Measurements from ENCODE around the gene ZNF577.
"Not testable (repeated sequence)": the region's sequence is repeated elsewhere in the genome, so short reads cannot be mapped to it uniquely, and the experiment has no call there.

The ZNF577 gene

GRCh38 chr19:51887522-51888498 lies at the start of gene ZNF577:
Gene ZNF577, minus strand, starts transcription at chr19:51887951. Its CDS starts 7,569 bp downstream, at chr19:51880382.
- Mint-ChIP-seq H3K27me3 (no peaks in the 10 kb centered on the region), H3K27ac (ENCODE audit: low read depth) (peak within 1 kb of the TSS; percentile 87), H3K4me1 (no peaks in the 10 kb centered on the region), H3K36me3 (ENCODE audit: insufficient read depth) (peaks cover 23% of the 10 kb centered on the region), H3K4me3 (peak within 1 kb of the TSS; percentile 74), H3K9me3 (peaks cover 22% of the 10 kb centered on the region)
- ATAC-seq (replicated peaks; ENCODE audit: extremely low read depth, poor library complexity, severe bottlenecking) (peak; percentile 40), DNase-seq (ENCODE audit: low spot score in 2 of 2) (peak in 1 of 2 donors; percentile 27)

GRCh38 chr19:51931921-51932320 lies 44.2 kb upstream of the ZNF577 start:
- no peaks in the 10 kb centered on the region for H3K27me3 Mint-ChIP-seq
- no peak overlapping the region for H3K4me3 Mint-ChIP-seq
- peaks cover 28% of the 10 kb centered on the region for H3K9me3 Mint-ChIP-seq
- no peak overlapping the region for H3K27ac Mint-ChIP-seq (ENCODE audit: low read depth)
- peaks cover 23% of the 10 kb centered on the region for H3K4me1 Mint-ChIP-seq
- no peak for DNase-seq (ENCODE audit: low spot score in 2 of 2)
- ATAC-seq (replicated peaks; ENCODE audit: extremely low read depth, poor library complexity, severe bottlenecking) = no peak
- peaks cover 37% of the 10 kb centered on the region for H3K36me3 Mint-ChIP-seq (ENCODE audit: insufficient read depth)

GRCh38 chr19:51927859-51928258 lies 40.1 kb upstream of the ZNF577 start:
- no peaks in the 10 kb centered on the region for H3K27me3 Mint-ChIP-seq
- no peak for ATAC-seq (replicated peaks; ENCODE audit: extremely low read depth, poor library complexity, severe bottlenecking)
- H3K9me3 Mint-ChIP-seq = peaks cover 27% of the 10 kb centered on the region
- H3K27ac Mint-ChIP-seq (ENCODE audit: low read depth) = peak overlapping the region; percentile 91
- H3K36me3 Mint-ChIP-seq (ENCODE audit: insufficient read depth) = peaks cover 20% of the 10 kb centered on the region
- peak overlapping the region; percentile 97 for H3K4me3 Mint-ChIP-seq
- DNase-seq (ENCODE audit: low spot score in 2 of 2) = no peak
- H3K4me1 Mint-ChIP-seq = peaks cover 30% of the 10 kb centered on the region

GRCh38 chr19:51926784-51927741 lies 39.3 kb upstream of the ZNF577 start, which contains the start of gene ZNF613:
Gene ZNF613, plus strand, starts transcription at chr19:51927472. Its CDS starts 8,749 bp downstream, at chr19:51936221.
- Mint-ChIP-seq H3K9me3 (peaks cover 26% of the 10 kb centered on the region), H3K36me3 (ENCODE audit: insufficient read depth) (peaks cover 16% of the 10 kb centered on the region), H3K4me3 (peak within 1 kb of the TSS; percentile 97), H3K27ac (ENCODE audit: low read depth) (peak within 1 kb of the TSS; percentile 91), H3K4me1 (peaks cover 30% of the 10 kb centered on the region), H3K27me3 (no peaks in the 10 kb centered on the region)
- ATAC-seq (replicated peaks; ENCODE audit: extremely low read depth, poor library complexity, severe bottlenecking) (peak; percentile 78), DNase-seq (ENCODE audit: low spot score in 2 of 2) (peak; percentile 70 to 79)

- Mint-ChIP-seq H3K4me3 (peak overlapping the region; percentile 97), H3K27ac (ENCODE audit: low read depth) (peak overlapping the region; percentile 91), H3K4me1 (peaks cover 25% of the 10 kb centered on the region), H3K36me3 (ENCODE audit: insufficient read depth) (peaks cover 12% of the 10 kb centered on the region), H3K9me3 (peaks cover 20% of the 10 kb centered on the region), H3K27me3 (no peaks in the 10 kb centered on the region)
- no peak for DNase-seq (ENCODE audit: low spot score in 2 of 2)
- no peak for ATAC-seq (replicated peaks; ENCODE audit: extremely low read depth, poor library complexity, severe bottlenecking)
These were observed 38.7 kb upstream of the ZNF577 start for GRCh38 chr19:51926426-51926783.

GRCh38 chr19:51921949-51922348 lies 34.2 kb upstream of the ZNF577 start:
- Mint-ChIP-seq H3K9me3 (peaks cover 29% of the 10 kb centered on the region), H3K36me3 (ENCODE audit: insufficient read depth) (peaks cover 1% of the 10 kb centered on the region), H3K27ac (ENCODE audit: low read depth) (no peak overlapping the region), H3K27me3 (no peaks in the 10 kb centered on the region), H3K4me3 (no peak overlapping the region), H3K4me1 (peaks cover 7% of the 10 kb centered on the region)
- no peak for ATAC-seq (replicated peaks; ENCODE audit: extremely low read depth, poor library complexity, severe bottlenecking)
- DNase-seq (ENCODE audit: low spot score in 2 of 2) = no peak

- H3K9me3 Mint-ChIP-seq = peaks cover 31% of the 10 kb centered on the region
- peaks cover 1% of the 10 kb centered on the region for H3K36me3 Mint-ChIP-seq (ENCODE audit: insufficient read depth)
- H3K4me3 Mint-ChIP-seq = no peak overlapping the region
- ATAC-seq (replicated peaks; ENCODE audit: extremely low read depth, poor library complexity, severe bottlenecking) (no peak), DNase-seq (ENCODE audit: low spot score in 2 of 2) (no peak)
- H3K27ac Mint-ChIP-seq (ENCODE audit: low read depth) = no peak overlapping the region
- no peaks in the 10 kb centered on the region for H3K27me3 Mint-ChIP-seq
- no peaks in the 10 kb centered on the region for H3K4me1 Mint-ChIP-seq
These were observed 31.9 kb upstream of the ZNF577 start for GRCh38 chr19:51919606-51920005.

- no peak overlapping the region for H3K4me3 Mint-ChIP-seq
- no peak overlapping the region for H3K27ac Mint-ChIP-seq (ENCODE audit: low read depth)
- H3K36me3 Mint-ChIP-seq (ENCODE audit: insufficient read depth) = no peaks in the 10 kb centered on the region
- no peak for DNase-seq (ENCODE audit: low spot score in 2 of 2)
- H3K27me3 Mint-ChIP-seq = no peaks in the 10 kb centered on the region
- H3K4me1 Mint-ChIP-seq = no peaks in the 10 kb centered on the region
- H3K9me3 Mint-ChIP-seq = peaks cover 40% of the 10 kb centered on the region
- ATAC-seq (replicated peaks; ENCODE audit: extremely low read depth, poor library complexity, severe bottlenecking) = no peak
These were observed 28.4 kb upstream of the ZNF577 start for GRCh38 chr19:51916167-51916566.

GRCh38 chr19:51915324-51915867 lies 27.6 kb upstream of the ZNF577 start:
- ATAC-seq (replicated peaks; ENCODE audit: extremely low read depth, poor library complexity, severe bottlenecking) = no peak
- Mint-ChIP-seq H3K27me3 (no peaks in the 10 kb centered on the region), H3K9me3 (peaks cover 35% of the 10 kb centered on the region), H3K27ac (ENCODE audit: low read depth) (no peak overlapping the region), H3K36me3 (ENCODE audit: insufficient read depth) (no peaks in the 10 kb centered on the region), H3K4me3 (no peak overlapping the region), H3K4me1 (no peaks in the 10 kb centered on the region)
- no peak for DNase-seq (ENCODE audit: low spot score in 2 of 2)

- ATAC-seq (replicated peaks; ENCODE audit: extremely low read depth, poor library complexity, severe bottlenecking); H3K36me3 Mint-ChIP-seq (ENCODE audit: insufficient read depth); DNase-seq (ENCODE audit: low spot score in 2 of 2); H3K4me3 Mint-ChIP-seq; H3K27ac Mint-ChIP-seq (ENCODE audit: low read depth): not testable (repeated sequence)
- peaks cover 15% of the 10 kb centered on the region for H3K9me3 Mint-ChIP-seq
- H3K27me3 Mint-ChIP-seq = peaks cover 23% of the 10 kb centered on the region
- H3K4me1 Mint-ChIP-seq = peaks cover 20% of the 10 kb centered on the region
These were observed 20.2 kb upstream of the ZNF577 start for GRCh38 chr19:51907981-51908380.

GRCh38 chr19:51906108-51906507 lies 18.4 kb upstream of the ZNF577 start:
- peaks cover 20% of the 10 kb centered on the region for H3K9me3 Mint-ChIP-seq
- peaks cover 23% of the 10 kb centered on the region for H3K27me3 Mint-ChIP-seq
- H3K36me3 Mint-ChIP-seq (ENCODE audit: insufficient read depth); H3K27ac Mint-ChIP-seq (ENCODE audit: low read depth); H3K4me3 Mint-ChIP-seq; ATAC-seq (replicated peaks; ENCODE audit: extremely low read depth, poor library complexity, severe bottlenecking); DNase-seq (ENCODE audit: low spot score in 2 of 2): not testable (repeated sequence)
- H3K4me1 Mint-ChIP-seq = peaks cover 27% of the 10 kb centered on the region

- not testable (repeated sequence) for DNase-seq (ENCODE audit: low spot score in 2 of 2); ATAC-seq (replicated peaks; ENCODE audit: extremely low read depth, poor library complexity, severe bottlenecking); H3K27ac Mint-ChIP-seq (ENCODE audit: low read depth); H3K36me3 Mint-ChIP-seq (ENCODE audit: insufficient read depth)
- H3K27me3 Mint-ChIP-seq = peaks cover 23% of the 10 kb centered on the region
- peaks cover 27% of the 10 kb centered on the region for H3K4me1 Mint-ChIP-seq
- peak overlapping the region; percentile 97 for H3K4me3 Mint-ChIP-seq
- H3K9me3 Mint-ChIP-seq = peaks cover 20% of the 10 kb centered on the region
These were observed 17.9 kb upstream of the ZNF577 start for GRCh38 chr19:51905639-51906038.
